Loucy (cell line): ENCODE data around the gene DHRS11.

Experiments
- H2AFZ ChIP-seq: fragments of 200-600 bp; sonication (generic); 2 replicates; pipeline ENCODE4 v1.6.0; 2016; ENCODE audit warnings: antibody characterized with exemption, mild to moderate bottlenecking, low read length, moderate library complexity
- H3F3A ChIP-seq: fragments of 200-600 bp; 2 replicates; pipeline ENCODE4 v1.6.0; 2016; ENCODE audit warnings: antibody characterized with exemption, low read depth, mild to moderate bottlenecking
- H3K27me3 ChIP-seq: fragments of 200-600 bp; sonication (generic); 2 replicates; pipeline ENCODE4 v1.6.1; 2014; ENCODE audit warnings: low read length, mild to moderate bottlenecking; ENCODE audit not compliant: insufficient read depth, poor library complexity, severe bottlenecking
- H3K36me3 ChIP-seq: fragments of 200-600 bp; sonication (generic); 2 replicates; pipeline ENCODE4 v1.6.1; 2016; ENCODE audit warnings: low read length; ENCODE audit not compliant: insufficient read depth
- H3K4me1 ChIP-seq: fragments of 200-600 bp; sonication (generic); 2 replicates; pipeline ENCODE4 v1.5.1; 2014; ENCODE audit warnings: low read length, mild to moderate bottlenecking; ENCODE audit not compliant: insufficient read depth, poor library complexity, severe bottlenecking
- H3K4me2 ChIP-seq: fragments of 200-600 bp; sonication (generic); 2 replicates; pipeline ENCODE4 v1.6.0; 2014; ENCODE audit warnings: antibody characterized with exemption, low read length, low read depth, mild to moderate bottlenecking; ENCODE audit not compliant: poor library complexity, severe bottlenecking
- H3K4me3 ChIP-seq: fragments of 200-600 bp; sonication (generic); 2 replicates; pipeline ENCODE4 v1.5.1; 2014; ENCODE audit warnings: low read length, mild to moderate bottlenecking, mixed read lengths; ENCODE audit not compliant: poor library complexity, severe bottlenecking
- H3K79me2 ChIP-seq: fragments of 200-600 bp; sonication (generic); 2 replicates; pipeline ENCODE4 v1.6.1; 2014; ENCODE audit warnings: low read length; ENCODE audit not compliant: insufficient read depth
- H3K9ac ChIP-seq: fragments of 200-600 bp; sonication (generic); 2 replicates; pipeline ENCODE4 v1.6.0; 2014; ENCODE audit warnings: mild to moderate bottlenecking, low read depth, low read length, moderate library complexity; ENCODE audit not compliant: poor library complexity, severe bottlenecking
- H3K9me2 ChIP-seq: fragments of 200-600 bp; sonication (generic); replicated peaks from 2 replicates; pipeline ENCODE4 v1.6.1; 2016; ENCODE audit warnings: low read depth, low read length, mixed read lengths
- H3K9me3 ChIP-seq: fragments of 200-600 bp; sonication (generic); 2 replicates; pipeline ENCODE4 v1.6.1; 2014; ENCODE audit warnings: mild to moderate bottlenecking, antibody characterized with exemption, low read length, low read depth; ENCODE audit not compliant: insufficient read depth
- H4K20me1 ChIP-seq: fragments of 200-600 bp; sonication (generic); 2 replicates; pipeline ENCODE4 v1.6.0; 2014; ENCODE audit warnings: antibody characterized with exemption, low read length, mild to moderate bottlenecking; ENCODE audit not compliant: insufficient read depth, poor library complexity, severe bottlenecking
- CTCF ChIP-seq: fragments of 200-600 bp; sonication (generic); conservative IDR thresholded peaks from 2 replicates; pipeline ENCODE4 v1.5.1; 2014; ENCODE audit warnings: mild to moderate bottlenecking, antibody characterized with exemption, low read length
- EZH2phosphoT487 ChIP-seq: fragments of 200-600 bp; IDR thresholded peaks from 2 replicates; pipeline ENCODE4 v1.6.1; 2018; ENCODE audit warnings: antibody characterized with exemption, mild to moderate bottlenecking, moderate library complexity, borderline replicate concordance

The DHRS11 gene

GRCh38 chr17:36544307-36545076 lies 47.2 kb upstream of the DHRS11 start, which contains the start of gene GGNBP2:
TSS of gene GGNBP2 (plus strand) at chr17:36544919. CDS start at chr17:36545725, 806 bp downstream.
- Histone ChIP-seq H3F3A (peaks cover 12% of the 10 kb centered on the region; the same call in 1 of the 2 replicates), H3K36me3 (no peaks in the 10 kb centered on the region), H3K79me2 (peaks cover 59% of the 10 kb centered on the region), H3K27me3 (no peaks in the 10 kb centered on the region), H3K4me3 (peak within 1 kb of the TSS; percentile 99), H3K9ac (peak within 1 kb of the TSS; percentile 98), H2AFZ (peak within 1 kb of the TSS; percentile 97), H4K20me1 (peaks cover 36% of the 10 kb centered on the region), H3K9me3 (no peaks in the 10 kb centered on the region), H3K4me1 (peaks cover 28% of the 10 kb centered on the region), H3K9me2 (no peaks in the 10 kb centered on the region), H3K4me2 (peak within 1 kb of the TSS; percentile 97)
- TF ChIP-seq EZH2phosphoT487 = no peak
- no peak for TF ChIP-seq CTCF

GRCh38 chr17:36545077-36545464 lies 46.6 kb upstream of the DHRS11 start:
- Histone ChIP-seq H3K9me2 (no peaks in the 10 kb centered on the region), H3K36me3 (no peaks in the 10 kb centered on the region), H3K79me2 (peaks cover 65% of the 10 kb centered on the region), H3F3A (peaks cover 12% of the 10 kb centered on the region; the same call in 1 of the 2 replicates), H3K4me2 (peak overlapping the region; percentile 54), H3K9ac (peak overlapping the region; percentile 98), H3K27me3 (no peaks in the 10 kb centered on the region), H3K4me1 (peaks cover 28% of the 10 kb centered on the region), H3K9me3 (no peaks in the 10 kb centered on the region), H2AFZ (peak overlapping the region; percentile 97), H3K4me3 (peak overlapping the region; percentile 92), H4K20me1 (peaks cover 42% of the 10 kb centered on the region)
- no peak for TF ChIP-seq EZH2phosphoT487
- TF ChIP-seq CTCF = no peak

- Histone ChIP-seq H3F3A (peaks cover 12% of the 10 kb centered on the region; the same call in 1 of the 2 replicates), H2AFZ (0 out of 2 replicates have a peak overlapping the region, but pooled peaks have one; percentile 54)
These were observed 45.9 kb upstream of the DHRS11 start for GRCh38 chr17:36545465-36546417.

More at GRCh38 chr17:36545465-36546417, 45.9 kb upstream of the DHRS11 start:
- Histone ChIP-seq H4K20me1 (peaks cover 49% of the 10 kb centered on the region), H3K27me3 (no peaks in the 10 kb centered on the region), H3K36me3 (no peaks in the 10 kb centered on the region), H3K9me3 (no peaks in the 10 kb centered on the region), H3K4me2 (peak overlapping the region; percentile 97), H3K9ac (peak overlapping the region; percentile 98), H3K9me2 (no peaks in the 10 kb centered on the region), H3K4me1 (peaks cover 32% of the 10 kb centered on the region), H3K4me3 (peak overlapping the region; percentile 99), H3K79me2 (peaks cover 72% of the 10 kb centered on the region)
- TF ChIP-seq EZH2phosphoT487 (no peak), CTCF (no peak)
